Activated CD4-positive, alpha-beta T cell treated with anti-CD3 and anti-CD28 coated beads, Interleukin-2, amount 10 ng/mL, durations not matched to agents 7 days and 5 days (primary cell): Measurements from ENCODE around the gene ERC1. TPM values are rescaled to one million over a fixed set of nuclear protein-coding genes. Genes with fewer than 3 reads are reported as not detected.

Experiments used
- CTCF ChIA-PET: fragments of 350-600 bp; sonication (Branson Sonifier 250); formaldehyde crosslinking; loops from one replicate; lab custom pipeline; 2021; ENCODE audit warnings: antibody characterized with exemption; lab: Charles Lee
- POLR2A ChIA-PET: fragments of 350-600 bp; sonication (Branson Sonifier 250); formaldehyde crosslinking; loops from one replicate; lab custom pipeline; 2021; ENCODE audit warnings: antibody characterized with exemption; lab: Charles Lee
- DNase-seq: peaks from one replicate; pipeline ENCODE4 v3.0.0-alpha.2; 2020
- H3K27ac Mint-ChIP-seq: one replicate; pipeline ENCODE4 v1.8.0; 2021; ENCODE audit warnings: mild to moderate bottlenecking, moderate library complexity, mixed read lengths
- H3K27me3 Mint-ChIP-seq: one replicate; pipeline ENCODE4 v1.8.0; 2021; ENCODE audit warnings: mixed read lengths
- H3K36me3 Mint-ChIP-seq: one replicate; pipeline ENCODE4 v1.8.0; 2021; ENCODE audit warnings: low read depth, mixed read lengths
- H3K4me1 Mint-ChIP-seq: one replicate; pipeline ENCODE4 v1.8.0; 2021; ENCODE audit warnings: mixed read lengths
- H3K4me3 Mint-ChIP-seq: one replicate; pipeline ENCODE4 v1.8.0; 2021; ENCODE audit warnings: mild to moderate bottlenecking, moderate library complexity, mixed read lengths
- H3K9me3 Mint-ChIP-seq: one replicate; pipeline ENCODE4 v1.8.0; 2021; ENCODE audit warnings: mixed read lengths
- total RNA-seq, 2 experiments: library from RNA; stranded (reverse); gene quantifications; one replicate each; pipeline ENCODE4 v1.2.3, GENCODE V29; 2021

The ERC1 gene
- total RNA-seq, 2 experiments from 2014 or later: 38.7 to 43.4 TPM

DNA sequence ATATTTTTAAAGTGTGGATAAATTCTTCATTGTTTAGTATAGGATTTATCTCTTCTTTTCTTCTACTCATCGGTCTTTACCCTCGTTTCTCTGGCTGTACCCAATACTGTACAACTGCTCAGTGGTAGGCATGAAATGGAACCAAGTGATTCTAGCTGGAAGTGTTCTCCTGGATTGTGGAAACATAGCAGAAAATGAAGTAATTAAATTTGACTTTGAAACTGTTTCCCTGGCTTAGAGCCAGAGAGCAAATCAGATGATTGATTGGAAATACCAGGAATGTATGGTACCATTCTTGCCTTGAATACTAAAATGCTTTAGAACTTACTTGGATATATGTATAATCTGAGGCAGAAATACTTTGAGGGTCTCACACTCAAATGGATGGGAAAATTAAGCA lies 292.3 kb downstream of the ERC1 start:
- Mint-ChIP-seq H3K4me3 (no peak overlapping the region), H3K36me3 (peaks cover 3% of the 10 kb centered on the region), H3K4me1 (peaks cover 14% of the 10 kb centered on the region), H3K27me3 (no peaks in the 10 kb centered on the region), H3K9me3 (no peaks in the 10 kb centered on the region), H3K27ac (no peak overlapping the region)
- ChIA-PET POLR2A (no interaction called here), CTCF (no interaction called here)
- no peak for DNase-seq

DNA sequence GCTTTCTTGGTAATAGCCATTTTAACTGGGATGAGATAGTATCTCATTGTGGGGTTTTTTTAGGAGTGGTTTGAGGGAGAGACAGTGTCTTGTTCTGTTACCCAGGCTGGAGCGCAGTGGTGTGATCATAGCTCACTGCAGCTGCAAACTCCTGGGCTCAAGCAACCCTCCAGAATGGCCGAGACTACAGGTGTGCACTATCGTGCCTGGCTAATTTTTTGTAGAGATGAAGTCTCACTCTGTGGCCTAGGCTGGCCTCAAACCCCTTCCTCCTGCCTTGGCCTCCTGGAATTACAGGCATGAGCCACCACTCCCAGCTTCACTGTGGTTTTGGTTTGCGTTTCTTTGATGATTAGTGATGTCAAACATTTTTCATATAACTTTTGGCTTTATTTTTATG lies 293.6 kb downstream of the ERC1 start:
- Mint-ChIP-seq H3K36me3 (peaks cover 3% of the 10 kb centered on the region), H3K4me1 (peaks cover 14% of the 10 kb centered on the region), H3K27me3 (no peaks in the 10 kb centered on the region), H3K4me3 (no peak overlapping the region), H3K9me3 (no peaks in the 10 kb centered on the region), H3K27ac (no peak overlapping the region)
- DNase-seq: no peak
- POLR2A ChIA-PET: no interaction called here
- CTCF ChIA-PET: no interaction called here

DNA sequence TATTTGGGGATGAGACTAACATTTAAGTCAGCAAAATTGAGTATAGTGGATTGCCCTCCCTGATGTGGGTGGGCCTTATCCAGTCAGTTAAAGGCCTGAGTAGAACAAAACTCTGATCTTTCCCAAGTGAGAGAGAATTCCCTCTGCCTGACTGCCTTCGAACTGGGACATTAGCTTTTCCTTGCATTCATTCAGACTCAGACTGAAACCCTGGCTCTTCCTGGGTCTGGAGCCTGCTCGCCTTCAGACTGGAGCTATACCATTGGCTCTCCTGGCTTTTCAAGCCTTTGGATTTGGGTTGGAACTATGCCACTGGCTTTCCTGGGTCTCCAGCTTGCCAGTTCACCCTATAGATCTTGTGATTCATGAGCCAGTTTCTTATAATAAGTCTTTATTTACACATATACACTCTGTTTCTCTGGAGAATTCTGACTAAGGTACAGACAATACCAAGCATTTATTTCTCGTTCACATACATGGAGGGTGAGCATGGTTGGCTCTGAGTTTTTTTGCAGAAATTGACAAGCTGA lies 296.5 kb downstream of the ERC1 start:
- H3K36me3 Mint-ChIP-seq: peaks cover 8% of the 10 kb centered on the region
- H3K27ac Mint-ChIP-seq: no peak overlapping the region
- ChIA-PET POLR2A (no interaction called here), CTCF (no interaction called here)
- H3K4me3 Mint-ChIP-seq: no peak overlapping the region
- peaks cover 14% of the 10 kb centered on the region for H3K4me1 Mint-ChIP-seq
- no peaks in the 10 kb centered on the region for H3K27me3 Mint-ChIP-seq
- no peaks in the 10 kb centered on the region for H3K9me3 Mint-ChIP-seq
- DNase-seq: no peak

DNA sequence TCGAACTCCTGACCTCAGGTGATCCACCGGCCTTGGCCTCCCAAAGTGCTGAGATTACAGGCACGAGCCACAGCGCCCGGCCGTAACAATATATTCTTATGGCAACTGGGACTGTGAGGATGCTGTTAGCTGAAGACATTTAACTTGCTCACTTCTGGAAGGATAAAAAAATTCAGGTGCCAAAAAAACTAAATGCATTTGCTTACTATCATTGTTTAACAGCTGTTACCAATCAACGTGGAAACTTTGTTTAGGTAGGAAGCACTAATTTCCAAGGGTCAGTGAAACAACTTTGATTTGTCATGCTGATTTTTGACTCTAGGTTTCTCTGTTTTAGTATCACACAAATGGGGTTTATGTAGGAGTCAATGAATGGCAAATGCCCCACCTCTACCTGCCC lies 297.3 kb downstream of the ERC1 start:
- POLR2A ChIA-PET: no interaction called here

DNA sequence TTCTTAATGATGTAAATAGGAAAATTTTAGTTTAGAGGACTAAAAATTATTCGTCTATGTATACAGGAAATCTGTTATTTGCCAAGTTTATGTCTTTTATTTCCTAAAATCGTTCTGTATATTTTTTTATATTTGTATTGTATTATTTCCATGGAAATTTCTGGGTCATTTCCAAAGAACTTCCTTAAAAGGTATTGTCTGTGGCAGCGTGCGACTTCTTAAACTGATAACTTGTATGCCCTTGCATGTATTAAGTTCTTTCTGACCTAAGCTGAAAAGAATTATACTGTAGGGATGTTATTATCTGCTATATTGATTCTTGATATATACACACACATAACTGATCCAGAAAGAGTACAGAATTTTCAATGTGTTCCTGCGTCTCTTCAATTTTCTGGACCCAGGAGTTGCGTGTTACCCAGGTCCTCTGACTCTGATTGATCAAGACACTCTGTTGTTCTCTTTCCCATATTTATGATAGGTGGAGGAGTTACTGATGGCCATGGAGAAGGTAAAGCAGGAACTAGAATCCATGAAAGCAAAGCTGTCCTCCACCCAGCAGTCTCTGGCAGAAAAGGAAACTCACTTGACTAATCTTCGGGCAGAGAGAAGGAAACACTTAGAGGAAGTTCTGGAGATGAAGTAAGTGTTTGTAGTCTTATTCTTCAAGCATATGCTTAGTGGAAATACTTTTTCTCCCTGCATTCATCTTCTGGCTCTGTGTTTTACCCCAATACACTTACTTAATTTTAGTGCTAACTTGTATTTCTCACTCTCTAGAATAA lies 298.5 kb downstream of the ERC1 start:
- Mint-ChIP-seq H3K27ac (no peak overlapping the region), H3K4me1 (peaks cover 6% of the 10 kb centered on the region), H3K27me3 (no peaks in the 10 kb centered on the region), H3K4me3 (no peak overlapping the region), H3K36me3 (peaks cover 10% of the 10 kb centered on the region), H3K9me3 (no peaks in the 10 kb centered on the region)
- DNase-seq: no peak
- ChIA-PET CTCF (no interaction called here), POLR2A (no interaction called here)

More for the DNA sequence above, 297.3 kb downstream of the ERC1 start:
- CTCF ChIA-PET: no interaction called here
- H3K4me3 Mint-ChIP-seq: no peak overlapping the region
- no peak overlapping the region for H3K27ac Mint-ChIP-seq
- no peaks in the 10 kb centered on the region for H3K27me3 Mint-ChIP-seq
- H3K9me3 Mint-ChIP-seq: no peaks in the 10 kb centered on the region
- H3K4me1 Mint-ChIP-seq: peaks cover 14% of the 10 kb centered on the region
- DNase-seq: no peak
- peaks cover 8% of the 10 kb centered on the region for H3K36me3 Mint-ChIP-seq

DNA sequence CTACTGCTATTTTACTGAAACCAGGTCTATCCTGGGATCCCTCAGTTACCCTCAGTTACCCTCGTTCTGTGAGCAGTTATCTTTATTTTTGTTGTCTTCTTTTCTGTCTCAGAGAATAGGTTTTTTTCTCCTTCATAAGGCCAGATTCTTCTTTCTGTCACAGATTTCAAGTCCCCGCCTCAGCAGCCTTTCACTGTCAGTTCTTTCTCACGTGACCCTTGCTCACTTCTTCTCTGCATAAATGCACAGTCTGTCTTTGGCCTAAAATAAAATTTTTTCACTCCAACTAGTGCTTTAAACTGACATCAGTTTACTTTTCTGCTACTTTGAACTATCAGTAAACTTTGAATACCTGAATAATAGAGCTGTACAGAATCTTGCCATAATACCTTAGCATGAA lies 299.7 kb downstream of the ERC1 start:
- DNase-seq: no peak
- peaks cover 7% of the 10 kb centered on the region for H3K36me3 Mint-ChIP-seq
- H3K27ac Mint-ChIP-seq: no peak overlapping the region
- CTCF ChIA-PET: interaction anchor here (1.1 kb wide), 1 partner anchor 9 kb away, joined by 4 read pairs; no protein-coding TSS in a partner anchor
- POLR2A ChIA-PET: no interaction called here
- H3K27me3 Mint-ChIP-seq: no peaks in the 10 kb centered on the region
- no peaks in the 10 kb centered on the region for H3K9me3 Mint-ChIP-seq
- no peaks in the 10 kb centered on the region for H3K4me1 Mint-ChIP-seq
- H3K4me3 Mint-ChIP-seq: no peak overlapping the region

DNA sequence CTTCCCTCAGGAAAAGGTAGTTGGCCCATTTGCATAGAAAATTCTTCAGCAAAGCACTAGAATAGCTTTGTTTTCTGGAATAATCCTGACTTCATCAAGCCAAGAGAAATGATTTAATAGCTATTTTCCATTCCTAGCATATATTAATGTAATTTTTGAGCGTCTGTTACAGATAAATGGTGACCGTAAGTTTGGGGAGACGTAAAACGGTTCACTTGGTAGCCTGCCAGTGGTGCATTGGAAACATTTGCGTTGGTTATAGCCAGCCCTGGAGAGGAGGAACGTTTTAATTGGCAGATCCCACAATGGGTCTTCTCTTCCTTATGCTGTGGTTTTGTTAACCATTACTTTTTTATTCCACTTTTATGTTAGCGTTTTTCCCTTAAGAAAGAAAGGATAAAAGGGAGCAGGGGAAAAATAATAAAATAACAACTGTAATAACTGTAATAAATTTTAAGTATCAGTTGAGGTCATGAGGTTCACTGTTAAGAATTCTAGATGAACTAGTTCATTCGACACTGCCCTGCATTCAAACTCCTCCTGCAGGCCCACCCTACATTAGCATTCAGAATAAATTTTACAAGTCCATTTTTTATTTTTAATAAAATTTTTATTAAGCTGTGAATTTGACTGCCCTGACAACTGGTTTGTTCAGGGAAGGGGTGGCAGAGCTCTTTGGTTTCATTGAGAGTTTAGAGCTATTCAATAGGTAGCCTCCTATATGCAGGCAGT lies 300.7 kb downstream of the ERC1 start:
- Mint-ChIP-seq H3K9me3 (no peaks in the 10 kb centered on the region), H3K27ac (no peak overlapping the region), H3K4me1 (no peaks in the 10 kb centered on the region), H3K4me3 (no peak overlapping the region), H3K27me3 (no peaks in the 10 kb centered on the region), H3K36me3 (peaks cover 10% of the 10 kb centered on the region)
- CTCF ChIA-PET: interaction anchor here (0.6 to 1.2 kb wide), 3 partner anchors 10 to 291 kb away, joined by 3 to 4 read pairs (median 3); no protein-coding TSS in a partner anchor
- POLR2A ChIA-PET: no interaction called here
- DNase-seq: no peak

DNA sequence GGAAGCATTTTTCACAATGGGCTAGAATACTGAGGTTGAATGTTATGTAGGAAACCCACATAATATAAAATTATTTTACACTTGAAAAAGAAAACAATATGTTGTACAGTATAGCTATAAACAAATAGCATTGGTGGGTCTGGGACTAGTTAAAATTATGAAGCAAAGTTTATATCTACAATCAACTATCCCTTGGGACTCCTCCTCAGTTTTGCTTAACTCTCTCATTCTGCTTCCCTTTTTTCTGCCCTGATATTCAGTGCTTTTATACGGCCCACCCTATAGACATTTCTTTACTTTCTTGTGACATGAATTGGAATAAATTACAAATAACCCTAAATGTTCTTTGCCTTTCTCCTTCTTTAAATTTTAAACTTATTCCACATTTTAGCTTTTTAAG lies 302.9 kb downstream of the ERC1 start:
- H3K4me1 Mint-ChIP-seq: no peaks in the 10 kb centered on the region
- H3K27me3 Mint-ChIP-seq: no peaks in the 10 kb centered on the region
- CTCF ChIA-PET: no interaction called here
- H3K36me3 Mint-ChIP-seq: peaks cover 18% of the 10 kb centered on the region
- no peak for DNase-seq
- POLR2A ChIA-PET: no interaction called here
- H3K9me3 Mint-ChIP-seq: no peaks in the 10 kb centered on the region
- no peak overlapping the region for H3K4me3 Mint-ChIP-seq
- H3K27ac Mint-ChIP-seq: no peak overlapping the region

DNA sequence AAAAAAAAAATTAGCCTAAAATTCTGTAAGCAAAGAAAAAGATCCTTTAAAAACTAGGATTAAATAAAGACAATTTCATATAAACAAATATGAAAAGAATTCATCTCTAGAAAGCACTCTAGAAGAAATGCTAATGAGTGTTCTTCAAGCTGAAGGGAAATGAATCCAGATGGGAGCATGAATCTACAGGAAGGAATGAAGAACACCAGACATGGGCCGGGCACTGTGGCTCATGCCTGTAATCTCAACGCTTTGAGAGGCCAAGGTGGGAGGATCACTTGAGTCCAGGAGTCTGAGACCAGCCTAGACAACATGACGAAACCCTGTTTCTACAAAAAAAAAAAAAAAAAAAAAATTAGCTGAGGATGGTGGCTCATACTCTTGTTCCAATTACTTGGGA lies 306.2 kb downstream of the ERC1 start:
- POLR2A ChIA-PET: interaction anchor here (0.6 kb wide), 1 partner anchor 37 kb away, joined by 3 read pairs; no protein-coding TSS in a partner anchor
- Mint-ChIP-seq H3K4me3 (no peak overlapping the region), H3K9me3 (peaks cover 4% of the 10 kb centered on the region), H3K36me3 (peaks cover 18% of the 10 kb centered on the region), H3K4me1 (no peaks in the 10 kb centered on the region), H3K27me3 (no peaks in the 10 kb centered on the region), H3K27ac (no peak overlapping the region)
- CTCF ChIA-PET: no interaction called here
- DNase-seq: no peak

DNA sequence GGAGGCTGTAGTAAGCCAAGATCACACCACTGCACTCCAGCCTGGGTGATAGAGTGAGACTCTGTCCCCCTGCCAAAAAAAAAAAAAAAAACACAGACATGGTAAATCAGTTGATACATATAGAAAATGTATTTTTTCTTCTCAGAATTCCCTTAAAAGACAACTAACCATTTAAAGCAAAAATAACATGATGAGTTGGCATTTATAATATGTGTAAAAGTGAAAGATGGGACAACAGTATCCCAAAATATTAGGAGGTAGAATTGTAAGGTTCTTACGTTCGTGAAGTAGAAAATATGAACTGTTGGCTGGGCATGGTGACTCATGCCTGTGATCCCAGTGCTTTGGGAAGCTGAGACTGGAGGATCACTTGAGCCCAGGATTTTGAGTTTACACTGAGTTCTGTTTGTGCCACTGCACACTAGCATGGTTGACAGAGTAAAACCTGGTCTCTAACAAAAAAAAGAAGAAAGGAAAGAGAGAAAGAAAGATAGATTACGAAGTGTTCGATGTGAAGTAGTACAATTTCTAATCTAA lies 306.7 kb downstream of the ERC1 start:
- no peak overlapping the region for H3K4me3 Mint-ChIP-seq
- CTCF ChIA-PET: no interaction called here
- H3K9me3 Mint-ChIP-seq: peaks cover 4% of the 10 kb centered on the region
- H3K27me3 Mint-ChIP-seq: no peaks in the 10 kb centered on the region
- H3K4me1 Mint-ChIP-seq: no peaks in the 10 kb centered on the region
- DNase-seq: no peak
- no peak overlapping the region for H3K27ac Mint-ChIP-seq
- POLR2A ChIA-PET: interaction anchor here (0.6 kb wide), 1 partner anchor 37 kb away, joined by 3 read pairs; no protein-coding TSS in a partner anchor
- H3K36me3 Mint-ChIP-seq: peaks cover 18% of the 10 kb centered on the region

DNA sequence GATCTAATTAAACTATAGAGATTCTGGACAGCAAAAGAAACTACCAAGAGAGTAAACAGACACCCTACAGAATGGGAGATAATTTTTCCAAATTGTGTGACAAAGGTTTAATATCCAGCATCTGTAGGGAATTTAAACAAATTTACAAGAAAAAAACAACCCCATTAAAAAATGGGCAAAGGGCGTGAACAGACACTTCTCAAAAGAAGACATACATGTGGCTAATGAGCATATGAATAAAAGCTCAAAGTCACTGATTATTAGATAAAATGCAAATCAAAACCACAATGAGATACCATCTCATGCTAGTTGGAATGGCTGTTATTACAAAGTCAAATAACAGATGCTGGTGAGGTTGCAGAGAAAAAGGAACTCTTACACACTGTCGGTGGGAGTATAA lies 309.4 kb downstream of the ERC1 start:
- Mint-ChIP-seq H3K27me3 (no peaks in the 10 kb centered on the region), H3K36me3 (peaks cover 17% of the 10 kb centered on the region), H3K4me3 (no peak overlapping the region), H3K27ac (no peak overlapping the region), H3K4me1 (no peaks in the 10 kb centered on the region), H3K9me3 (peaks cover 4% of the 10 kb centered on the region)
- no peak for DNase-seq
- CTCF ChIA-PET: no interaction called here
- POLR2A ChIA-PET: no interaction called here

DNA sequence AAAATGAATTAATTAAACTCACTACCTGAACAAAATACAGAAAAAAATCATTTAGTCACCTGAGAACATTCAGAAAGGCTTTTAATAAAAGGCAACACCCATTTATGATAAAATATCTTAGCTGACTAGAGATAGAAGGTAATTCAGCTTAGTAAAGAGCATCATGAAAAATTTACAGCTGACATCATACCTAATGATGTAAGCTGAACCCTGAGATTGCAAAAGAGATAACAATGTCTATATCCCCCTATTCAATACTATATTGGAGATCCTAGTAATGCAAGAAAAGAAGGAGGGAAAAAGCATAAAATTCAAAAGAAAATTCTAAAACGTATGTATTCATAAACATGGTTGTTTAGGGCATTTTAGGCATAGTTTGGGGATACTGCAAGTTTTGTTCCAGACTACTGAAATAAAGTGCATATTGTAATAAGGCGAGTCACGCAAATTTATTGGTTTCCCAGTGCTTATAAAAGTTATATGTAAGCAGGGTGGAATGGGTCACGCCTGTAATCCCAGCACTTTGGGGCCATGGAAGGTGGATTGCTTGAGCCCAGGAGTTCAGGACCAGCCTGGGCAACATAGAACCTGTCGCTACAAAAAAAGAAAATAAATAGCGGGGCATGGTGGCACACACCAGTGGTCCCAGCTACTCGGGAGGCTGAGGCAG lies 311.3 kb downstream of the ERC1 start:
- H3K4me1 Mint-ChIP-seq: no peaks in the 10 kb centered on the region
- POLR2A ChIA-PET: no interaction called here
- peaks cover 4% of the 10 kb centered on the region for H3K9me3 Mint-ChIP-seq
- no peaks in the 10 kb centered on the region for H3K27me3 Mint-ChIP-seq
- no peak overlapping the region for H3K4me3 Mint-ChIP-seq
- H3K27ac Mint-ChIP-seq: no peak overlapping the region
- no peak for DNase-seq
- CTCF ChIA-PET: no interaction called here
- peaks cover 12% of the 10 kb centered on the region for H3K36me3 Mint-ChIP-seq
